Left hindlimb (tissue), 1 donor: ENCODE data around the gene NRBF2.
"Not testable (repeated sequence)": the region's sequence is repeated elsewhere in the genome, so short reads cannot be mapped to it uniquely, and the experiment has no call there.

Source experiments
- DNase-seq: peaks from one replicate; pipeline ENCODE4 v3.0.0-alpha.2; 2018

NRBF2 gene

DNA sequence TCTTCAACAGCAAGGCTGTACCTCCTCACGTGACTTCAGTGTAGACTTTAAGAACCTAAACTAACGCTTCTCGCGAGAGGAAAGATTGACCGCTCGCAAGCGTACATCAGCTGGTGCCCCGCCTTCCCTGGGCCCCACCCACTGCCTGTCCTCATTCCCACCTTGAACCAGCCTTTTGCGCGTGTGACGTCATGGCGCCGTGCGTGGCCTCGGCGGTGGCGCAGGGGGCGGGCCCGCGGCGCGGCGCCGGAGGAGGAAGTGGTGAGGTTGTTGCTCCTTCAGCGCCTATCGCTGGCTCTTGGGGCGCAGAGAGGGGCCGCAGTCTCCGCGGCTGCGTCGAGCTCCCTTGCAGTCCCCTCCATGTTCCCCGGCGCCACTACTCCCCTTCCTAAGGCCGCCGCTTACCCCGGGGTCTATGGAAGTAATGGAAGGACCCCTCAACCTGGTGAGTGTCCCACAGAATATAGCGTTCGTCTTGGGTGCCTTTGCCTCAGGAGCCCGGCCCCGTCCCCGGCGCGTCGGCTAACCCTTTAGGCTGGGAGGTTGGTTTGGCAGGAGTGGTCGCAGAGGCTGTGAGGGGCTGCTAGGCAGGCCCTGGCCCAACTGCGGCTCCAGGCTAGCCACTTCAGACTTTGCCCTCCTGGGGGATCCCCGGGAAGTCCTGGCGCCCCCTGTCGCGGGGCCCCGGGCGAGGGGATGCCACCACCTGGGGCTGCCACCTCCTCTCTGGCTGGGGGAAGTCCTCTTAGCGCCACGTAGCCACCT, at the start of gene NRBF2:
TSS of gene NRBF2 (plus strand) at position 273 of the 765 bp plus-strand sequence. CDS start at position 416, 143 bp downstream.
- peak; percentile 98 for DNase-seq

DNA sequence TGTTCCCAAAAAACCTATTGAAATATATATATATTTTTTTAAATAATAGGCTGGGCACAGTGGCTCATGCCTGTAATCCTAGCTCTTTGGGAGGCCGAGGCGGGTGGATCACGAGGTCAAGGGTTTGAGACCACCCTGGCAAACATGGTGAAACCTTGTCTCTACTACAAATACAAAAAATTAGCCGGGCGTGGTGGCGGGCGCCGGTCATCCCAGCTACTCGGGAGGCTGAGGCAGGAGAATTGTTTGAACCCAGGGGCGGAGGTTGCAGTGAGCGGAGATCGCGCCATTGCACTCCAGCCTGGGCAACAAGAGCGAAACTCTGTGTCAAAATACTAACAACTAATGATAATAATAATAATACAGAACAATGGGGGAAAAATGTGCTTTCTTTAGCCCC, 49.7 kb upstream of the NRBF2 start:
- DNase-seq = not testable (repeated sequence)

DNA sequence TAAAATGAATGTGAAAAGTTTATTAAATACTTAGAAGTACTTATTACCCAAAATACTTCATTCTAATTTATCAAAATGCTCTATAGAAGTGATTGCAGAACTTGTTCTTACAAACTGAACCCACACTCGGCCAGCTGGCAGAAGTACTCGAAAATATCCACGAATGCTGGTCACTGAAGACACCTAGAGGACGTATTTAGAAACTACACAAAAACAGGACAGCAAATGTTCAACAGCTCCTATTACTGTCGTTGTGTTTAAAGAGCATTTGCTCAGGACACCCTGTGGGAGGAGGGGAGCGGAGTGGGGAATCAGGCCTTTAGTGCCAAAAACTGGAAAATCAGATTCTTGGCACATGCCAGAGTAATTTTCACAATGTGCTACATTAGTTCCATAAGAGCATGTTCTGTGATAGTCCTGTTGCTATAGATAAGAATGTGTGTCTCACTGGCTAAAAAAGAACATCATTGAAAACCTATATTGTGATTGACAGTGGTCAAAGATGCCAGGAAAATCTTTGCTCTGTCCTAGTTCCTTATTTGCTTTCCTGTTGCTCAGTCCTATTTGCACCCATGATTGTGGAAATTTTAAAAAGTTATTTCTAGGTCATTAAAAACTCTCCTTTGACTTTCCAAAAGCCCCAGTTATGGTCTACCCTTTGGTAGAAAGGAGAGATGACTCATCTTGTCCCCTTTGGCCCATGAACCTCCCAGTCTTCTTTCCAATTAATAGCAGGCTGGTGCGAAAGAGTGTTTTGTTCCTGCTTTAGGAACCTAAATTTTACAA, 49.0 kb upstream of the NRBF2 start:
- peak; percentile 70 for DNase-seq

DNA sequence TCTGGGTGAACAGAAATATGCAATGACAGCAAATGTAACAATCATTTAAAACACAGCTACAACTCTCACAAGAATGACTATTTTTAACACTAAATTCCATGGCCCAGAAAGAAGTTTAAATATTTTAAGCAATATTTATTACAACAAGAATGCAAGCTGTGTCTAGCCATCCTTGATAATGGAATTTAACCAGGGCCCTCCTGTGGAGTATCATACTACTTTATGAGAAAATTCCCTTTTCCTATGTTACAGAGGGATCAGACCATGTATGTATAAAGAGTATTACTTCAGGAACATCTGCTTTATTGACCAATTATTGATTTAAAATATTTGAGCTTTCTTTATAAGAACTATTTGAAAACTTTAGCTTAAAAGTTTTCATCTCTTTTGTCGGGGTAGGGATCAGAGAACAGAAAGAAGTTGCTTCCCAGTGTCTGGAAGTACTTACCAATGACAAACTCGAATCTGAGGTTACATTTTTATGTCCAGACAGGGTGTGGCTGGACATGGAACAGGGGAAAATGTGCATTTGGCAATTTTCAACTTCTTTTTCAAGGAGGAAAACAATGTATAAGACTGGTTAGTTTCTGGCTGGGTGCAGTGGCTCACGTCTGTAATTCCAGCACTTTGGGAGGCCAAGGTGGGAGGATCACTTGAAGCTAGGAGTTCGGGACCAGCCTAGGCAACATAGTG, 48.3 kb upstream of the NRBF2 start:
- DNase-seq = no peak

DNA sequence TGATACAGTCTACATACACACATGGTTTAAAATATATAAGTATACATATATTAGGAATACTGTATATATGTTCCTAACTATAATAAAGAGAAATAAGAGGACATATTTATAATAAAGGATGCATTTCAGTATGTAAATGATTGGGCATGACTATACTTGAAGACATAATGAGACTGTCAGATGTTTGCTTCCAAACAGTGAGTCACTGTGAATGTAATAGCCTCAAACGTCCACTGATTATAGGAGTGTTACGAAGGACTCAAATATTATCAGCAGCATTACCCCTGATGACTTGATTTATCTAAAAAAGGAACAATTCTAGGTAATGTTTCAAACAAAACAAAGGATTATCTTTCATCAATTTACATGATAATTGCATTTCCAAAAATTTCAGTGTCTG, 39.9 kb upstream of the NRBF2 start:
- no peak for DNase-seq

DNA sequence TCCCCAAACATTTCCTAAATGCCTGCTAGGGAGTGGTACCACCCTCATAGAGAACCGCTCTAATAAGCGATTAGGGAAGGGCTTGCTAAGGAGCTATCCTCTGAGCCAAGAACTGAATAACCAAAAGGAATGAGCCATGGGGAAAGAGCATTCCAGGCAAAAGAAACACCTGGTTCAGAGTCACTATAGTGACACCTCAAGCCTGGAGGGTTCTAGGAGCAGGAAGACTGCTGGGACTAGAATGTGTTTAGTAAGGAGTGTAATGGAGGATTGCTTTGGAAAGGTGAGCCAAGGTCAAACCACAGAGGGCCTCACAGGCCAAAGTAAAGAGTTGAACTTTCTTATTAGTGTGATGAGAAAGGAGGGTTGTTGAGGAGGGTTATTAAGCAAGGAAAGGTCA, 38.7 kb upstream of the NRBF2 start:
- DNase-seq = no peak

DNA sequence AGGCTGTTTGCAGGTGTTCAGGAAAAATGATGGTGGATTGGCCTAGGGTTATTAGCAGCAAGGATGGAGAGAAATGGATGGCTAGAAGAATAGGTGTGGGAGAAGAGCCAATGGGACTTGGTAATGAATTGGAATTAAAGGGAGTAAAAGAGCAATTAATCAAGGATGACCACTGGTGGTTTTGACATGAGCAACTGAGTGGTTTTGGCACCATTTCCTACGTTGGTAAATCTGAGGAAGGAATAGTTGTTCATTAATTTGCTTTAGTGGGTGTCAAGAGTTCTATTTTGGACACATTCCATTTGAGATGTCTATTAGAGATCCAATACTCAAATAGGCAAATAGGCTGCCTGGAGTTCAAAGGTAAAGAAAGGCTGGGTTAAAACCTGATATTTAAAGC, 38.2 kb upstream of the NRBF2 start:
- DNase-seq = no peak

DNA sequence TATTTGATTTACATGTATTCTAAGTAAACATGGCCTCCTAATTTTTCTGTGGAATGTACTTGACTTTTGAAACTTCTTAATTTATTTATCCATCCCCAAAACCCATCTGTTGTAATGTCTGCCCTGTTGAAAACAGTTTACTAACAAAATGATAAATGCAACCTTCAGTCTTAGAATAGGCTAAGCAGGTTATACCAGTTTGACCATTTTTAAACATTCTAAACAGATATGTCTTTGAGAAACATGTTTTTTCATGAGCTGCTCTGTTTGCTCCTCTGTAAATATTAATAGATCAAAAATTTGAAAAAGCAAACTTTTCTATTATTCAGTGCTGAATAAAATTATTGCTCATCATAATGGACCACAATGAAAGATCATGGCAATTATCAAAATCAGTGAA, 33.4 kb upstream of the NRBF2 start:
- no peak for DNase-seq

DNA sequence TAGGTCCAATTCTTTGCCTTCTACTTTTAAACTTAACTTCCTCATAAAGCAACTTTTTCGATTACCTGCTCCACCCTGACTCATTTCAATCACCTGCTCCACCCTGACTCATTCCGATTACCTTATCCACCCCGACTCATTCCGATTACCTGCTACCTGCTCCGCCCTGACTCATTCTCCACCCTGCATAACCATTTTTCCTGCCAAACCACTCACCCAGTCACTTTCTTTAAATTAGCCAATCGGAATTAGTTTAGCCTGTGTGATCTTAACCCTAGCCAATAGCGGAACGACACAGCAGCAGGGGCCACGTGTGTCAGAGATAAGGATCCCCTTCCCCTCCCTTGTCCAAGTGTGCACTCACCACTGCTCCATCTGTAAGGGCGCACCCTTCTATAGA, 32.0 kb upstream of the NRBF2 start:
- not testable (repeated sequence) for DNase-seq

DNA sequence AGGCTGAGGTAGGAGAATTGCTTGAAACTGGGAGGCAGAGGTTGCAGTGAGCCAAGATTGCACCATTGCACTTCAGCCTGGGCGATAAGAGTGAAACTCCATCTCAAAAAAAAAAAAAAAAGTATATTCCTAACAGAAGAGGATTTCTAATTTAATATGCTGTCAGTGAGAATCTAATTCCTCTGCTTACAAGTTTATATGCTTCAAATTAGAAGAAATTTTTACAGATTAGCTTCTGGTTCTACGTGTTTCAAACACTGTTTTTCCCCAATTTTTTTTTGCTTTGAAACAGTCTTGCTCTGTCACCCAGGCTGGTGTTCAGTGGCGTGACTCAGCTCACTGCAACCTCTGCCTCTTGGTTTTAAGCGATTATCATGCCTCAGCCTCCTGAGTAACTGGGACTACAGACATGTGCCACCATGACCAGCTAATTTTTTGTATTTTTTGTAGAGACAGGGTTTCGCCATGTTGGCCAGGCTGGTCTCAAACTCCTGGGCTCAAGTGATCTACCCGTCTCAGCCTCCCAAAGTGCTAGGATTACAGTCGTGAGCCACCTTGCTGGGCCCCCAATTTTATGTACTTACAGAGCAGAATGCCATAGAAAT, 30.7 kb upstream of the NRBF2 start:
- DNase-seq = not testable (repeated sequence)

DNA sequence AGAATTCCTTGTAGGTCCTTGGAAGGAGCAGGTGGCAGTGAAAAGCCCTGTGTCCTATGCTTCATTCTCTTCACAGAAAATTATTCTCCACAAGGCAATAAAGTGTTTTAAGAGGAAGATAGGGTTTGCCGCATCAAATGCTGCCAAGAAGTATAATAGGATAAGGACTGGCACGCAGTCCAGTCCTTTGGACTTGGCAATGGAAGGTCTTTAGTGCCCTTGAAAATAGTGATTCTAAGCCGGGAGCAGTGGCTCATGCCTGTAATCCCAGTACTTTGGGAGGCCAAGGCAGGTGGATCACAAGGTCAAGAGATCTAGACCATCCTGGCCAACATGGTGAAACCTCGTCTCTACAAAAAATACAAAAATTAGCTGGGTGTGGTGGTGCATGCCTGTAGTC, 29.9 kb upstream of the NRBF2 start:
- not testable (repeated sequence) for DNase-seq

DNA sequence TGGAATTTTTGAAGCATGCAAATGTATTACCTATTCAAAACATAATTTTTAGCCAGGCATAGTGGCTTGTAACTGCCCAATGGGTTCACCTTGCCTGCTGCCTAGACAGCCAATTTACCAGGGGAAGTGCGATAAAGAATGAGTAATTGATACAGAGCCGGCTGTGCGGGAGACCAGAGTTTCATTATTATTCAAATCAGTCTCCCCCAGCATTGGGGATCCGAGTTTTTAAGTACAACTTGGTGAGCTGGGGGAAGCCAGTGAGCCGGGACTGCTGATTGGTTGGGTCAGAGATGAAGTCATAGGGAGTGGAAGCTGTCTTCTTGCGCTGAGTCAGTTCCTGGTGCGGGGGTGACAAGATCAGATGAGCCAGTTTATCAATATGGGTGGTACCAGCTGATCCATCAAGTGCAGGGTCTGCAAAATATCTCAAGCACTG, 29.1 kb upstream of the NRBF2 start:
- no peak for DNase-seq

DNA sequence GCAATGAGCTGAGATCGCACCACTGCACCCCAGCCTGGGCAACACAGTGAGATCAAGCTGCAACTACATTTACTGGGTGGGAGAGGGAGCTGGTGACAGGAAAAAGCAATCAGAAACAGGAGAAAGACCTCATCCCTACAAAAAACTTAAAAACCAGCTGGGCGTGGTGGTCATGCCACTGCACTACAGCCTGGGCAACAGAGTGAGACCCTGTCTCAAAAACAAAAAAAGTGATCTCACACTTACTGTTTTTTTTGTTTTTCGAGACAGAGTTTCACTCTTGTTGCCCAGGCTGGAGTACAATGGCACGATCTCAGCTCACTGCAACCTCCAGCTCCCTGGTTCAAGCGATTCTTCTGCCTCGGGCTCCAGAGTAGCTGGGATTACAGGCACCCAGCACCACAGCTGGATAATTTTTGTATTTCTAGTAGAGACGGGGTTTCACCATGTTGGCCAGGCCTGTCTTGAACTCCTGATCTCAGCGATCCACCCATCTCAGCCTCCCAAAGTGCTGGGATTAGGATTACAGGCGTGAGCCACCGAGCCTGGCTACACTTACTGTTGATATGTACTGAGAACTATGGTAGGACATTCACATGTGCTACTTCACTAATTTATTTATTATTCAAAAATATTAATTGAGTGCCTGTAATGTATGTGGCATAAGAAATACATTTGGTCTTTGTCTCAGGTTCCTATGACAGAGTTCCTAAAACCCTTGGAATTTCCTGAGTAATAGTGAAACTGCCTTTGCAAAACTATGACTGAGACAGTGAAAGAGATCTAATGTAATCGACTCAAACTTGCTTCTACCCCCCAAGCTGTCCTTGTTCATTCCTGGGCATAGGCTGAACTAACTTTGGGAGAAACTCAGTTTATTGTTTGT, 27.7 kb upstream of the NRBF2 start:
- DNase-seq = no peak

DNA sequence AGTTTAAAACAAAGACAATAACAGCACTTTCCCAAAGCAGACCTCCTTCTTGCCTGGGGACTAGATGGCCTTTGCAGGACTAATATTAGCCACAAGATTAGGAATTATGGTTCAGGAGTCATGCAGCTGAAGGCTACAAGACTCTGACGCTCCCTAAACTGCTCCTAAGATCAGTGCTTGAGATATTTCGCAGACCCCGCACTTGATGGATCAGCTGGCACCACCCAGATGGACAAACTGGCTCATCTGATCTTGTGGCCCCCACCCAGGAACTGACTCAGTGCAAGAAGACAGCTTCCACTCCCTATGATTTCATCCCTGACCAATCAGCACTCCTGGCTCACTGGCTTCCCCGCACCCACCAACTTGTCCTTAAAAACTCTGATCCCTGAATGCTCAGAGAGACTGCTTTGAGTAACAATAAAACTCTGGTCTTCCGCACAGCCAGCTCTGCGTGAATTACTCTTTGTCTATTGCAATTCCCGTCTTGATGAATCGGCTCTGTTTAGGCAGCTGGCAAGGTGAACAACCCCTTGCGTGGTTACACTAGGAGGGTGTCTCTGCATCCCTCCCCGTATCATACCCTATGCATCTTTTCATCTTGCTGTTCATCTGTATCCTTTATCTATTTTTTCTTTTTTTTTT, 26.9 kb upstream of the NRBF2 start:
- no peak for DNase-seq

DNA sequence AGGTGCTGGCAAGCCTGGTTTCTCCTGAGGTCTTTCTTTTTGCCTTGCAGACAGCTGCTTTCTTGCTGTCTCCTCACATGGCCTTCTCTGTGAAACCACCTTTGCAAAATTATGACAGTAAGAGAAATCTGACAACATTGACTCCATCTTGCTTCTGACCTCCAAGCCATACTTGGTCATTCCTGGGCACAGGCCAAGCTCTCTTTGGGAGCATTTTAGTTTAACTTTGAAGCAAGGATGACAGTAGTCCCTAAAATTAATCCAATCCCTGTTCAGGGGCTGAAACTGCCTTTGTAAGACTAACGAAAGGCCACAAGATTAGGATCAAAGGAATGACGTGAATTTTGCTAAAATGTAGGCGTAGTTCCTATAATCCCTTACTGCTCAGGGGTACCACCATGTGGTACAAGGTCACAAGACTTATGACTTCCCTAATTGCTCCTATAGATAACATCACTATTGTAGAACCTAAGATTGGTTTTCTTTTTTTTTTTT, 25.1 kb upstream of the NRBF2 start:
- DNase-seq = no peak

DNA sequence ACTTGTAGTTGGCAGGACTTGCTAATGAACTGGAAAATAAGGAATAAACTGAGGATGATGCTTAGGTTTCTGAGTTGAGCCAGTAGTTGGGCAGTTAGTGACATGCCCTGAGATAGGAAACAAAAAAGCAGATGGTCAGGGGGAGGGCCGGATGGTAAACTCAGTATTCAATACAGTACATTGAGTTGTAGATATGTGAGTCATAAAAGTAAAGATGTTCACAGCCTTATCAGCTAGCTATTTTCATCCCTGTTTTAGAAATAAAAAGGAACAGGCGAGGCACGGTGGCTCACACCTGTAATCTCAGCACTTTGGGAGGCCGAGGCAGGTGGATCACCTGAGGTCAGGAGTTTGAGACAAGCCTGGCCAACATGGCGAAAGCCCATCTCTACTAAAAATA, 22.2 kb upstream of the NRBF2 start:
- DNase-seq = no peak

DNA sequence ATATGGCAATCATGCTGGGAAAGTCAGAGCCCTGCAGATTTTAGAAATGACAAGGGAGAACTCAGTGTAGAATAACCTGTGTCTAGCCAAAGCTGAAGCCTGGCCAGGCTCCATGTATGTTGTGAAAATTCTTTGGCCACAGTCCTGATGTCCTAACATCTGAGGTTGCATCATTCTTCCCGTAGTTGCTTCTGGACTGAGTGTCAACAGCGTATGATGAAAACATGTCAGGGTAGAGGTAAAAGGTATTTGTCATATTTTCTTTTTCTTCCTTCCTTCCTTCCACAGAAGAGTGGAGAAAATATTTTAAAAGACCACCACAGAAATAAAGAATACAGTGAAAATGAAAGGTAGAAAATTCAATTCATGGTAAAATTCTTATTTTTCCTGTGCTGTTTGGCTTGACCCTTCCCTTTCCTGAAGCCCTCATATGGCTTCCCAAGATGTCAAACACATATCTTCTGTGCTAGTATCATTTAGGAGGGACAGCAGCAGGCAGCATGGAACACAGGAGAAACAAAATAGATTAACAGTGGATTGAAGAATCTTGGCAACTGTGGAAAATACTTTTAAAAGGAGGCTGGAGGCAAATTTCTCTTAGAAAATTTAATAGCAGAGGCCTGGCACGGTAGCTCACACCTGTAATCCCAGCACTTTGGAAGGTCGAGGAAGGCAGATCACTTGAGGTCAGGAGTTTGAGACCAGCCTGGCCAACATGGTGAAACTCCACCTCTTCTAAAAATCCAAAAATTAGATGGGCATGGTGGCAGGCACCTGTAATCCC, 18.9 kb upstream of the NRBF2 start:
- peak; percentile 71 for DNase-seq

DNA sequence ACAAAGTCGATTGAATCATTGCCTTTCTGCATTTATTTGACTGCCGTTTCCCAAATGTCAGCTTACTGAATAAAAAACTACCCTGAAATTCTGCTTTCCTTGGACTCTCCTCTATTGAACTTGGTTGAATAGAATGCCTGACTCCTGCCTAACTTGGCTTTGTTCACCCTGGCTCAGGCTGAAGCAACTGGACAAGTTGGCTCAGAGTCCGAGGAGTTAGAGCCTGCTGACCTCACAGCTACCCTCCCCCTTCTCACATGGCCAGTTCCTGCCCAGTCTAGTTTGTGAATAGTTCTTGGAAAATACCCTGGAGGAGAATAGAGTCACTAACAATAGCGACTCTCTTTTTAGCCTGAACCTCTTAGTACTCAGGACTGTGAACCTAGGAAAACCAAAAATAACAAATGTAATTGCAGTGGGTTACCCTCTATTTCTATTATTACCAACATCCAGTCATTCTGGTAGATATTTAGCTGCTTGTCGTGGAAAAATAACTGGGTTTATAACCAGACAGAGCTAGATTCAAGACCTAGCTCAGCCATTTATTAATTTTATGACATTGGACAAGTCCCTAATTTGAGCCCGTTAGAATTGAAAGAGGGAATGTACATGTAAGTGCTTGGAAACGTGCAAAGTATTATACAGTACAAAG, 17.3 kb upstream of the NRBF2 start:
- DNase-seq = peak; percentile 87

DNA sequence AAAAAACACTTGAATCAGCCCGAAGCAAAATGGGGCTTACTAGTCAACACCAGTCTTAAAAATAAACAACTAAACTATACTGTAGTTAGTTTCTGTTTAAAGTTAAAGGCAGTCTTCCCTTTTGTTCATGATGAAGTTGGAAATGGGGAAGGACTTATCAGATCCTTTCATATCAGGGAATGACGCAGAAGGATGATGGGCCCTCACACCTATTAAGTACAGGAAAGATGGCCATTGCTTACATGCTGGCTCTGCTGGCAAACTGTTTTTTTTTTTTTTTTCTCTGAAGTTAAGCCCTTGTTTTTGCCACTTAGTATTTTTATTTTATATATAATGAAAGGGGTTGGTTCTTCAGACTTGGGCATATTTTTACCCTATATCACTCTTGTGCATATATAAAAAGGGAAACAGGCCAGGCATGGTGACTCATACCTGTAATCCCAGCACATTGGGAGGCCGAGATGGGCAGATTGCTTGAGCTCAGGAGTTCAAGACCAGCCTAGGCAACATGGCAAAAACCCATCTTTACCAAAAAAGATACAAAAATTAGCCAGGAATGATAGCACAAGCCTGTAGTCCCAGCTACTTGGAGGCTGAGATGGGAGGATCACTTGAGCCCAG, 16.6 kb upstream of the NRBF2 start:
- DNase-seq = no peak

DNA sequence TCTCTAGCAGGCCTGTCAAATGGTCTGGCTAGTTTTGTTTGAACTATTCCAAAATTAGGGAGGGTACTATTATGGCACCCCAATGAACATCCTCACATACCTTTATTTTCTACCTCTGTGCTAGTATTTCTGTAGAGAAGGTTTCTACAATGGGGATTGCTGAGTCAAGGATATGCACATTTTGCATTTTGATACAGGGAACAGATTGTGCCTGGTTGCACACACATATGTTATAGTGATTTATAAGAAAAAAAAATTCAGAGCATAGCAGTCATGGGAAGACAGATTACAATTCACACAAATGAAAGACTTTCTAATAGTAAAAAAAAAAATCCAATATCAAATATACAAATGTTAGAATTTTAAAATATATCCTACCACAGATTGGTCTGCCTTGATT, 14.1 kb upstream of the NRBF2 start:
- no peak for DNase-seq
